ENCODE data around the gene OR10A5.
"Not testable (repeated sequence)": the region's sequence is repeated elsewhere in the genome, so short reads cannot be mapped to it uniquely, and the experiment has no call there.

The OR10A5 gene

DNA sequence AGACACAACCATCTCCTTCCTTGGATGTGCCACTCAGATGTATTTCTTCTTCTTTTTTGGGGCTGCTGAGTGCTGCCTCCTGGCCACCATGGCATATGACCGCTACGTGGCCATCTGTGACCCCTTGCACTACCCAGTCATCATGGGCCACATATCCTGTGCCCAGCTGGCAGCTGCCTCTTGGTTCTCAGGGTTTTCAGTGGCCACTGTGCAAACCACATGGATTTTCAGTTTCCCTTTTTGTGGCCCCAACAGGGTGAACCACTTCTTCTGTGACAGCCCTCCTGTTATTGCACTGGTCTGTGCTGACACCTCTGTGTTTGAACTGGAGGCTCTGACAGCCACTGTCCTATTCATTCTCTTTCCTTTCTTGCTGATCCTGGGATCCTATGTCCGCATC is 31.4 kb downstream of the OR10A5 start:
- no peak for DNase-seq

DNA sequence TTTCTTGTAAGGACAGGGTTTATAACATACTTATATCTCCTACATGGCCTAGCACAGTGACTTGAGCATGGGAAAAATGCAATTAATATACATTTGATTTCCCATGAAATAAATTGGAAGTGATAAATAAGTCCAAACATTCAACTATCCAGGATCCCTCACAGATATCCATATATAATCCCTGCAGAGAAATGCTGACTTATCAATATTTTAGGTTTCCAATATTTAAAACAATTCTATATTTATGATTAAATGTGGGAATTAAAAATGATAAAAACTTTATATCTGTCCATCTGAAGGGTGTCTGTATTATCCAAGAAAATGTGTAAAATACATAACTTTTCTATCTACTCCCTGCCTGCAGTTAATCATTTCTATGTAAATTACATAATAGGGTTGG is 37.3 kb downstream of the OR10A5 start:
- no peak for DNase-seq

DNA sequence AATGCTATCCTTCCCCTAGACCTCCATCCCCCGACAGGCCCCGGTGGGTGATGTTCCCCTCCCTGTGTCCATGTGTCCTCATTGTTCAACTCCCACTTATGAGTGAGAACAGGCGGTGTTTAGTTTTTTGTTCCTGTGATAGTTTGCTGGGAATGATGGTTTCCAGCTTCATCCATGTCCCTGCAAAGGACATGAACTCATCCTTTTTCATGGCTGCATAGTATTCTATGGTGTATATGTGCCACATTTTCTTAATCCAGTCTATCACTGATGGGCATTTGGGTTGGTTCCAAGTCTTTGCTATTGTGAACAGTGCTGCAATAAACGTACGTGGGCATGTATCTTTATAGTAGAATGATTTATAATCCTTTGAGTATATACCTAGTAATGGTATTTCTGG is 42.2 kb downstream of the OR10A5 start:
- not testable (repeated sequence) for DNase-seq

DNA sequence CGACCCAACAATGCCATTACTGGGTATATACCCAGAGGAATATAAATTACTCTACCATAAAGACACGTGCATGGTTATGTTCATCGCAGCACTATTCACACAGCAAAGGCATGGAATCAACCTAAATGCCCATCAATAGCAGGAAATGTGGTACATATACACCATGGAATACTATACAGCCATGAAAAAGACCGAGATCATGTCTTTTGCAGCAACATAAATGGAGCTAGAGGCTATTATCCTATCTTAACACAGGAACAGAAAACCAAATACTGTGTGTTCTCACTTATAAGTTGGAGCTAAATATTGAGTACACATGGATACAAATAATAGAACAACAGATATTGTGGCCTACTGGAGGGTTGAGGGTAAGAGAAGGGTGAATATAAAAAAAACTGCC is 43.3 kb downstream of the OR10A5 start:
- no peak for DNase-seq

DNA sequence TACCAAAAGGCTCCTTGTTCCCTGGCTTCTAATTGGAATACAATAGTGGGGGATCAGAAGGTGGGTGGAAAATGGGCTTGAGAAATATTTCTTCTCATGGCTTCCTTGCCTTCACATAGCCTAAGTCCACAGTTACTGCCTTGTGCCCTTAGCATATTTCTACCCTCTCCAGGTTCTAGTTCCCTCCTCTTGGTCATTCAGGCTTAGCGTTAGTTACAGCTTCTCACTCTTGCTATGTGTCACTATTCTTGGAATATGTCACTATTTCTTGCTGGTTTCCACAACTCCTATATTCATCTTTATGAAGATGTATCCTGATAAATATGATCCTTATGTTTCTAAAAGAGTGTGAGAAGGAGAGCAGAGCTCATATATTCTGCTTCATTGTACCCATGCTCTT is 44.4 kb downstream of the OR10A5 start:
- no peak for DNase-seq

DNA sequence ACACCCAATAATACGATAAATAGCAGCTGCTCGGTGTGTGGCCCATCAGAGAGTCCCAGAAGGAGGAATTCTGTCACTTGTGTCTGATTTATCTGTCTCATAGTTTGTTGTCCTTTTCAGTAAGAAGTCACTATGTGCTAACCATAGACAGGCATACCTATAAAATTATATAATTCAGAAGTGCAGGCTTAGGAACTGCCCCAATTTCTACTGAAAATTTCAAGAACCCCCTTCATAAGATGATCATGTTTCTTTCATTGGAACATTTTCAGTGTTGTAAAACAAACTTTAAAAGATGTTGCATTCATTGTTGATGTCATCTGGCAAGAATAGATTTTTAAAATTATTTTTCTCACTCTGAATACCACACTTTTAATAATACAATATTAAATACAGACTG is 46.9 kb downstream of the OR10A5 start, which contains the start of gene OR2D2:
Gene OR2D2 (minus strand): TSS at position 101 of the 400 bp plus-strand sequence. CDS start 0 bp downstream, at position 101.
- no peak for DNase-seq

DNA sequence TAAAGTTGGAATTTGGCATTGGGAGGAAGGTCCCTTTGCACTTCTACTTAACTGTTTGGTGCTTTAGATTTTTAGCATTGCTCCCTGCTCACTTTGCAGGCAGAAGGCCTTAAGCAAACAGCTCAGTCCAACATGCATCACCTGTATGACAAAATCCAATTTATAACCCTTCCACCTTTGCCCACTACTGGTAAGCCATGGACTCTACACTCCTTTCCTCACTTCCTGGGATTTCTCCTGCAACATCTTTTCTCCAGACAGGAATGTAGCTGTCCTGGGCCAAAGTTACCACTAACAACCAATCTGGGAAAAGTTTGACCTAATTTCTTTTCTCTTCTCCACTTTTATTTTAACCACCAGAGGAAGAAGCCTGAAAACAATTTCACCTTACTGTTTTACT is 48.6 kb downstream of the OR10A5 start:
- no peak for DNase-seq

DNA sequence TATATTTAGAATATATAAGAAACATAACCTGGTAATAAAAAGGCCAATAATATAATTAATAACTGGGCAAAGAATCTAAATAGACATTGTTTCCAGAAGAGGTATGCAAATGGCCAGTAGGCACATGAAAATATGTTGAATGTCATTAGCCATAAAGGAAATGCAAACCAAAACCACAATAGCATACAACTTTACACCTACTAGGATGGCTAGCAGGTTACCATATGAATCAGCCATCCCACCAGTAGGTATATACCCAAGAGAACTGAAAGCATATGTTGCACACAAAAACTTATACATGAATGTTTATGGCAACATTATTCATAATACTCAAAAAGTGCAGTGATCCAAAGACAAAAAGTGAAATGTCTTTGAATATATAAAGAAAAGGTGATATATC is 49.5 kb downstream of the OR10A5 start:
- DNase-seq, result no peak
